ENCODE measurements around the gene PPP1CA.

The PPP1CA gene

GRCh38 chr11:67417425-67417824 is 15.8 kb upstream of the PPP1CA start:
- no peak overlapping the region for H2AFZ ChIP-seq
- no peak overlapping the region for H3K4me3 ChIP-seq (ENCODE audit: low read depth, low read length)
- no peak overlapping the region for H3K4me2 ChIP-seq (ENCODE audit: low read length)
- no peaks in the 10 kb centered on the region for H3K36me3 ChIP-seq (ENCODE audit: control insufficient read depth, insufficient read depth, low read length)
- peaks cover 16% of the 10 kb centered on the region for H3K4me1 ChIP-seq
- no peak overlapping the region for H3K9ac ChIP-seq
- H3K79me2 ChIP-seq, result no peaks in the 10 kb centered on the region
- peak overlapping the region; percentile 78 for H3K27ac ChIP-seq
- no peak for TF ChIP-seq CTCF (IDR thresholded peaks at IDR 0.05)
- H3K9me3 ChIP-seq (ENCODE audit: control insufficient read depth, low read length), result no peaks in the 10 kb centered on the region
- H3K27me3 ChIP-seq (ENCODE audit: control insufficient read depth, insufficient read depth, low read length), result no peaks in the 10 kb centered on the region

GRCh38 chr11:67416416-67417335 is 15.0 kb upstream of the PPP1CA start:
- no peaks in the 10 kb centered on the region for H3K79me2 ChIP-seq
- no peaks in the 10 kb centered on the region for H3K9me3 ChIP-seq (ENCODE audit: control insufficient read depth, low read length)
- no peak overlapping the region for H3K9ac ChIP-seq
- H3K4me2 ChIP-seq (ENCODE audit: low read length), result no peak overlapping the region
- no peak for TF ChIP-seq CTCF (IDR thresholded peaks at IDR 0.05)
- H2AFZ ChIP-seq, result no peak overlapping the region
- no peak overlapping the region for H3K4me3 ChIP-seq (ENCODE audit: low read depth, low read length)
- no peaks in the 10 kb centered on the region for H3K36me3 ChIP-seq (ENCODE audit: control insufficient read depth, insufficient read depth, low read length)
- no peaks in the 10 kb centered on the region for H3K27me3 ChIP-seq (ENCODE audit: control insufficient read depth, insufficient read depth, low read length)
- no peak overlapping the region for H3K27ac ChIP-seq
- peaks cover 16% of the 10 kb centered on the region for H3K4me1 ChIP-seq

DNA sequence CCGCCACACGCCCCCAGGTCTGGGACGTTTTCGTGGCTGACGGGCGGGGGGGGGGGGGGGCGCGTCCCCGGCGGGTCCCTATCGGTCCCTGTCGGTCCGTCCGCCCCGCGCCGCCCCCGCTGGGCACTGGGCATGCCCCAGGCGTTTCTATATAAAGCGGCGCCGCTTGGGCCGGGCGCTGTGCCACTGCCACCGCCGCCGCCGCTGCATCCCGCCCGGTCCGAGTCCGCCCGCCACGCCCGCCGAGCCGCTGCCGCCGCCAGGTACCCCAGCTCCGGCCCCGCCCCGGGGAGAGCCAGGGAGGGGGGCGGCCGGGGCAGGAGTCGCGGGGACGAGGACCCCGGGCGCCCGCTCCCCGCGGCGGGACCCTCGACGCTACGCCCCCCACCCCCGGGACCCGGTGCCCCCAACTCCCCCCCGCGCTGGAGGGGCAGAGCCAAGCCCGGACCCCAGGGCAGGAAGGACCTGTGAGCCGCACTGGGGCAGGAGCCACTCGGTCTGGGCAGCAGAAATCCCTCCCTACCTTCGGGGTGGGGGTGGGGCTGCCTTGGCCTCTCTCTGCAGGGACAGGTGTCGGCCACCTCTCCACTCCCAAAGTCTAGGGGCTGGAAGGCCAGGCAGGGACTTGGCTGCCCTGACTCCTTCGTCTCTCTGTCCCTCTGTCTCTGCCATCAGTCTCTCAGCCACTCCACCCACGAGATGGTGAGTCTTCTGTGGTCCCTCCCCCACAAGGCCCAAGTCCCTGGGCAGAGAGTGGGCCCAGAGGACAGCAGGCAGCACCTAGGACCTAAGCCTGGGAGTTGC is 14.0 kb upstream of the PPP1CA start, which contains the start of gene CARNS1:
Gene CARNS1 (plus strand): TSS at position 178 of the 804 bp plus-strand sequence. CDS start 522 bp downstream, at position 700.
- no peak within 1 kb of the TSS for H3K27ac ChIP-seq
- no peak within 1 kb of the TSS for H3K4me3 ChIP-seq (ENCODE audit: low read depth, low read length)

GRCh38 chr11:67413266-67413849 is 11.7 kb upstream of the PPP1CA start:
- H3K4me1 ChIP-seq, result no peaks in the 10 kb centered on the region
- H3K27me3 ChIP-seq (ENCODE audit: control insufficient read depth, insufficient read depth, low read length), result no peaks in the 10 kb centered on the region
- no peak overlapping the region for H3K9ac ChIP-seq
- H3K79me2 ChIP-seq, result no peaks in the 10 kb centered on the region
- TF ChIP-seq CTCF (IDR thresholded peaks at IDR 0.05), result no peak
- H3K4me3 ChIP-seq (ENCODE audit: low read depth, low read length), result no peak overlapping the region
- H3K4me2 ChIP-seq (ENCODE audit: low read length), result no peak overlapping the region
- no peaks in the 10 kb centered on the region for H3K9me3 ChIP-seq (ENCODE audit: control insufficient read depth, low read length)
- no peak overlapping the region for H3K27ac ChIP-seq
- H3K36me3 ChIP-seq (ENCODE audit: control insufficient read depth, insufficient read depth, low read length), result no peaks in the 10 kb centered on the region
- no peak overlapping the region for H2AFZ ChIP-seq

More for the DNA sequence above, 14.0 kb upstream of the PPP1CA start, which contains the start of gene CARNS1:
- H3K4me1 ChIP-seq, result peaks cover 16% of the 10 kb centered on the region
- no peak within 1 kb of the TSS for H3K9ac ChIP-seq
- peak within 1 kb of the TSS; percentile 3 for H3K4me2 ChIP-seq (ENCODE audit: low read length)
- H3K9me3 ChIP-seq (ENCODE audit: control insufficient read depth, low read length), result no peaks in the 10 kb centered on the region
- peak within 1 kb of the TSS; percentile 56 for H2AFZ ChIP-seq
- no peaks in the 10 kb centered on the region for H3K36me3 ChIP-seq (ENCODE audit: control insufficient read depth, insufficient read depth, low read length)
- no peaks in the 10 kb centered on the region for H3K79me2 ChIP-seq
- TF ChIP-seq CTCF (IDR thresholded peaks at IDR 0.05), result no peak
- no peaks in the 10 kb centered on the region for H3K27me3 ChIP-seq (ENCODE audit: control insufficient read depth, insufficient read depth, low read length)

Measured in parathyroid adenoma (tissue), 2 donors.